Karpas-422 (cell line): ENCODE measurements around the gene SPAG16. TPM values are rescaled to one million over a fixed set of nuclear protein-coding genes. Genes with fewer than 3 reads are reported as not detected.
A peak's percentile ranks its signal among the peaks of the same experiment; 100 is the strongest.

Experiments used
- DNase-seq: peaks from one replicate; pipeline ENCODE4 v3.0.0-alpha.2; 2015
- H2AFZ ChIP-seq: fragments of 200-600 bp; sonication (generic); 2 replicates; pipeline ENCODE4 v1.6.1; 2014; ENCODE audit warnings: antibody characterized with exemption, low read length, mixed read lengths
- H3K27ac ChIP-seq: fragments of 200-600 bp; sonication (generic); 2 replicates; pipeline ENCODE4 v1.5.1; 2014; ENCODE audit warnings: mild to moderate bottlenecking, low read length, moderate library complexity
- H3K27me3 ChIP-seq: fragments of 200-600 bp; sonication (generic); 2 replicates; pipeline ENCODE4 v1.6.1; 2014; ENCODE audit warnings: low read length, mixed read lengths
- H3K36me3 ChIP-seq: fragments of 200-600 bp; sonication (generic); 2 replicates; pipeline ENCODE4 v1.6.1; 2014; ENCODE audit warnings: low read length, mixed read lengths; ENCODE audit not compliant: insufficient read depth
- H3K4me1 ChIP-seq: fragments of 200-600 bp; sonication (generic); 2 replicates; pipeline ENCODE4 v1.6.1; 2014; ENCODE audit warnings: mild to moderate bottlenecking, low read length, mixed read lengths
- H3K4me2 ChIP-seq: fragments of 200-600 bp; sonication (generic); 2 replicates; pipeline ENCODE4 v1.6.1; 2014; ENCODE audit warnings: low read length, low read depth, mild to moderate bottlenecking; ENCODE audit not compliant: poor library complexity, severe bottlenecking
- H3K4me3 ChIP-seq: fragments of 200-600 bp; sonication (generic); 2 replicates; pipeline ENCODE4 v1.5.1; 2014; ENCODE audit warnings: mild to moderate bottlenecking, antibody characterized with exemption, low read length, mixed read lengths
- H3K79me2 ChIP-seq: fragments of 200-600 bp; sonication (generic); 2 replicates; pipeline ENCODE4 v1.6.1; 2014; ENCODE audit warnings: mild to moderate bottlenecking, low read length, mixed read lengths
- H3K9ac ChIP-seq: fragments of 200-600 bp; sonication (generic); 2 replicates; pipeline ENCODE4 v1.6.0; 2014; ENCODE audit warnings: low read length
- H3K9me2 ChIP-seq: fragments of 200-600 bp; sonication (generic), shearing (Covaris generic); replicated peaks from 2 replicates; pipeline ENCODE4 v1.6.0; 2014; ENCODE audit warnings: mild to moderate bottlenecking, low read length, moderate library complexity; ENCODE audit not compliant: insufficient read depth
- H3K9me3 ChIP-seq: fragments of 300-700, 200-600 bp; sonication (generic); 2 replicates; pipeline ENCODE4 v1.6.1; 2014; ENCODE audit warnings: low read length, mixed read lengths
- H4K20me1 ChIP-seq: fragments of 200-600 bp; sonication (generic); 2 replicates; pipeline ENCODE4 v1.6.1; 2014; ENCODE audit warnings: mild to moderate bottlenecking, antibody characterized with exemption, low read length, low read depth; ENCODE audit not compliant: insufficient read depth
- total RNA-seq: library from RNA; depleted of rRNA; stranded (reverse); fragments of >200 nt; shearing (Covaris generic); gene quantifications from 2 replicates; pipeline ENCODE4 v1.2.3, GENCODE V29; 2014; ENCODE audit warnings: low replicate concordance

Gene SPAG16
- total RNA-seq, 1 experiment from 2014 or later = 67.8 TPM

- no peaks in the 10 kb centered on the region for H3K36me3 ChIP-seq
- no peak overlapping the region for H3K4me3 ChIP-seq
- no peak overlapping the region for H3K4me2 ChIP-seq
- no peak for DNase-seq
- H3K27me3 ChIP-seq = no peaks in the 10 kb centered on the region
- no peaks in the 10 kb centered on the region for H3K79me2 ChIP-seq
- H3K4me1 ChIP-seq = no peaks in the 10 kb centered on the region
- no peaks in the 10 kb centered on the region for H3K9me2 ChIP-seq
- no peaks in the 10 kb centered on the region for H4K20me1 ChIP-seq
- no peak overlapping the region for H3K9ac ChIP-seq
- no peak overlapping the region for H3K27ac ChIP-seq
- no peak overlapping the region for H2AFZ ChIP-seq
- peaks cover 7% of the 10 kb centered on the region; the same call in 1 of the 2 replicates for H3K9me3 ChIP-seq
Measured at GRCh38 chr2:213792045-213792444, 507.8 kb downstream of the SPAG16 start.

- no peaks in the 10 kb centered on the region for H3K9me2 ChIP-seq
- no peak overlapping the region for H3K27ac ChIP-seq
- H3K9ac ChIP-seq = no peak overlapping the region
- no peaks in the 10 kb centered on the region for H3K4me1 ChIP-seq
- H3K4me3 ChIP-seq = no peak overlapping the region
- H2AFZ ChIP-seq = no peak overlapping the region
- H3K36me3 ChIP-seq = no peaks in the 10 kb centered on the region
- no peaks in the 10 kb centered on the region for H3K9me3 ChIP-seq
- H3K4me2 ChIP-seq = no peak overlapping the region
- H3K79me2 ChIP-seq = no peaks in the 10 kb centered on the region
- DNase-seq = peak; percentile 69
- H3K27me3 ChIP-seq = no peaks in the 10 kb centered on the region
- no peaks in the 10 kb centered on the region for H4K20me1 ChIP-seq
Measured at GRCh38 chr2:213806125-213806726, 522.0 kb downstream of the SPAG16 start.

GRCh38 chr2:213816583-213816982 is 532.3 kb downstream of the SPAG16 start:
- Histone ChIP-seq H2AFZ (no peak overlapping the region), H3K9ac (no peak overlapping the region), H3K36me3 (no peaks in the 10 kb centered on the region), H3K4me2 (no peak overlapping the region), H3K27ac (no peak overlapping the region), H3K4me3 (no peak overlapping the region), H3K9me3 (peaks cover 11% of the 10 kb centered on the region; the same call in 1 of the 2 replicates), H3K79me2 (no peaks in the 10 kb centered on the region), H3K9me2 (no peaks in the 10 kb centered on the region), H3K4me1 (no peaks in the 10 kb centered on the region), H4K20me1 (no peaks in the 10 kb centered on the region), H3K27me3 (no peaks in the 10 kb centered on the region)
- no peak for DNase-seq

DNA sequence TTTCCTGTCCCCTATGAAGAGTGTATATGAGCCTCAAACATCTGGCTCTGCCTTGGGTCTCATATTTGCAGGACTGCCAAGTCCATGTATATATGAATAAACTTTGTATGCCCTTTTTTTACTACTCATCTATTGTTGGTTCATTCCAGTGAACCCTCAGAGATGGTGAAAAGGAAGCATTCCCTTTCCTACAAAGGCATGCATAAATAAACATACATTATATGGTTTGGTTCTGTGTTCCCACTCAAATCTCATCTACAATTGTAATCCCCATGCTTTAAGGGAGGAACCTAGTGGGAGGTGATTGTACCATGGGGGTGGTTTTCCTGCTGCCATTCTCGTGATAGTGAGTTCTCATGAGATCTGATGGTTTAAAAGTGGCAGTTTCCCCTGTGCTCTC is 534.2 kb downstream of the SPAG16 start:
- Histone ChIP-seq H3K27ac (no peak overlapping the region), H2AFZ (no peak overlapping the region), H3K27me3 (no peaks in the 10 kb centered on the region), H3K4me3 (no peak overlapping the region), H3K79me2 (no peaks in the 10 kb centered on the region), H3K9me3 (peaks cover 10% of the 10 kb centered on the region; the same call in 1 of the 2 replicates), H3K36me3 (no peaks in the 10 kb centered on the region), H3K4me2 (no peak overlapping the region), H3K4me1 (no peaks in the 10 kb centered on the region), H3K9me2 (no peaks in the 10 kb centered on the region), H3K9ac (no peak overlapping the region), H4K20me1 (no peaks in the 10 kb centered on the region)
- no peak for DNase-seq

DNA sequence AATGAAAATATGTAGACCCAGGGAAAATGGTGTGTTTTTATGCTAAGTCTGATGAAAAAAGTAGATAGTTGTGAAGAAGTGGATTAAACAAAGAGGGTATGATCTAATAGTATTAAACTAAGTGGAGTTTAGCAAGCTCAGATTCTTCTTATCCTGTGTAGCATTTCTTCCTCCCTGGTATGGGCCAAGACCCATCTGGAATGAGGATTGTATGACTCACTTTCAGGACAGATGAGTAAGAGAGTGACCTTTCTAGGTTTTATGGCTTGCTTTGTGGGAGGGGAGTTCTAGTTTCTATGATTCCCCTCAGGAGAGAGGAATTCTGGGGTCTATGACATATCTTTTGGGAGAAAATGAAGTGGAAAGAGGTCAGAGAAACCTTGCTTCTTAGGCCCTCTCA is 550.1 kb downstream of the SPAG16 start:
- Histone ChIP-seq H3K27me3 (no peaks in the 10 kb centered on the region), H3K27ac (no peak overlapping the region), H3K4me3 (no peak overlapping the region), H3K79me2 (no peaks in the 10 kb centered on the region), H3K9me3 (peaks cover 16% of the 10 kb centered on the region), H3K9ac (no peak overlapping the region), H3K36me3 (no peaks in the 10 kb centered on the region), H3K4me1 (no peaks in the 10 kb centered on the region), H4K20me1 (no peaks in the 10 kb centered on the region), H2AFZ (no peak overlapping the region), H3K4me2 (no peak overlapping the region), H3K9me2 (no peaks in the 10 kb centered on the region)
- DNase-seq = no peak

GRCh38 chr2:213834746-213835145 is 550.5 kb downstream of the SPAG16 start:
- no peaks in the 10 kb centered on the region for H3K36me3 ChIP-seq
- no peak for DNase-seq
- no peak overlapping the region for H3K27ac ChIP-seq
- H3K9ac ChIP-seq = no peak overlapping the region
- H3K9me3 ChIP-seq = peaks cover 18% of the 10 kb centered on the region
- H3K27me3 ChIP-seq = no peaks in the 10 kb centered on the region
- no peak overlapping the region for H3K4me3 ChIP-seq
- no peaks in the 10 kb centered on the region for H4K20me1 ChIP-seq
- H2AFZ ChIP-seq = no peak overlapping the region
- H3K4me2 ChIP-seq = no peak overlapping the region
- H3K4me1 ChIP-seq = no peaks in the 10 kb centered on the region
- H3K9me2 ChIP-seq = no peaks in the 10 kb centered on the region
- no peaks in the 10 kb centered on the region for H3K79me2 ChIP-seq

DNA sequence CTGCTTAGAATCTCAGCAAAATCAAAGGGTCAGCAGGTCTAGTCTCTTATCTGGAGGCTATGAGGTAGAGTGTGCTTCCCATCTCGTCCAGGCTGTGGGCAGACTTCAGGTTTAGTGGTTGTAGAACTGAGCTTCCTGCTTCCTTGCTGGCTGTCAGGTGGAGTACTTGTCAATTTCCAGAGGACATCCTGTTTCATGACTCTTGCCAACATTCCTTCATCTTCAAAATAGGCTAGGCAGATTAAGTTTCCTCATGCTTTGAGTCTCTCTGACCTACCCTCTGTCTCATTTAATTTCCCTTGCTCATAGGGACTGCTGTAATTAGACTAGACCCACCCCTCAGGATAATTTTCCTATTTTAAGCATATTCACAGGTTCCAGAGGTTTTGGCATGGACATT is 562.6 kb downstream of the SPAG16 start:
- Histone ChIP-seq H3K9me2 (no peaks in the 10 kb centered on the region; the same call in 1 of the 2 replicates), H3K27me3 (no peaks in the 10 kb centered on the region), H3K4me3 (no peak overlapping the region), H2AFZ (no peak overlapping the region), H3K36me3 (no peaks in the 10 kb centered on the region), H4K20me1 (no peaks in the 10 kb centered on the region), H3K9me3 (peaks cover 10% of the 10 kb centered on the region), H3K4me2 (no peak overlapping the region), H3K4me1 (no peaks in the 10 kb centered on the region), H3K9ac (no peak overlapping the region), H3K79me2 (no peaks in the 10 kb centered on the region), H3K27ac (no peak overlapping the region)
- no peak for DNase-seq

DNA sequence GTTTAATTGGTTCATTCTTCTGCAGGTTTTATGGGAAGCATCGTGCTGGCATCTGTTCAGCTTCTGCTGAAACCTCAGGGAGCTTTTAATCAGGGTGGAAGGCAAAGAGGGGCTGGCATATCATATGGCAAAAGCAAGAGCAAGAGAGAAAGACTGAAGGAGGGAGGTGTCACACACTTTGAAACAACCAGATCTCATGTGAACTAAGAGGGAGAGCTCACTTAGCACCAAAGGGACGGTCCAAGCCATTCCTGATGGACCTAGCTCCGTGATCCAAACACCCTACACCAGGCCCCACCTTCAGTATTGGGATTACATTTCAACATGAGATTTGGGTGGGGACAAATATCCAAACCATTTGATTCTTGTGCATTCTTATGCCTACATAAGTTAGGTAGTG is 563.1 kb downstream of the SPAG16 start:
- H3K9ac ChIP-seq = no peak overlapping the region
- no peaks in the 10 kb centered on the region for H3K27me3 ChIP-seq
- no peaks in the 10 kb centered on the region for H3K79me2 ChIP-seq
- no peaks in the 10 kb centered on the region for H3K4me1 ChIP-seq
- DNase-seq = no peak
- H3K9me2 ChIP-seq = no peaks in the 10 kb centered on the region; the same call in 1 of the 2 replicates
- no peaks in the 10 kb centered on the region for H3K36me3 ChIP-seq
- H3K4me2 ChIP-seq = no peak overlapping the region
- no peak overlapping the region for H3K27ac ChIP-seq
- H3K9me3 ChIP-seq = peaks cover 10% of the 10 kb centered on the region
- H4K20me1 ChIP-seq = no peaks in the 10 kb centered on the region
- H3K4me3 ChIP-seq = no peak overlapping the region
- no peak overlapping the region for H2AFZ ChIP-seq
